ENCODE measurements around the gene GOLGA6L2.

GRCh38 chr15:23401627-23402026 lies 45.4 kb downstream of the GOLGA6L2 start:
- TF ChIP-seq CTCF (conservative IDR thresholded peaks at IDR 0.05; ENCODE audit: low read length) = no peak
- no peak for TF ChIP-seq EZH2phosphoT487 (IDR thresholded peaks at IDR 0.05; ENCODE audit: borderline replicate concordance, low read depth, low read length)

Measured in OCI-LY7 (cell line).